Caco-2 (cell line): Measurements from ENCODE around the gene TBX5. TPM values are rescaled to one million over a fixed set of nuclear protein-coding genes. Genes with fewer than 3 reads are reported as not detected.

Experiments used
- BruUV-seq: library from RNA; stranded (reverse); fragments of 400-500 nt; replicated peaks from 2 replicates; lab custom pipeline; 2021; lab: Mats Ljungman, UMichigan
- CTCF ChIA-PET: fragments of 300-600 bp; sonication (Branson Sonifier 250); formaldehyde crosslinking; loops from one replicate; lab custom pipeline; 2022; ENCODE audit warnings: antibody characterized with exemption; lab: Charles Lee
- POLR2A ChIA-PET: fragments of 300-600 bp; sonication (Branson Sonifier 250); formaldehyde crosslinking; loops from one replicate; lab custom pipeline; 2022; ENCODE audit warnings: antibody characterized with exemption; lab: Charles Lee
- DNase-seq, 2 experiments: peaks; one replicate each; pipeline versions ENCODE4 v3.0.0 to v3.0.0-alpha.2; 2020 to 2022
- H3K27me3 ChIP-seq: replicated peaks from 2 replicates; pipeline ENCODE4 v1.6.0; 2011; ENCODE audit warnings: low read length; ENCODE audit not compliant: control insufficient read depth, insufficient read depth
- H3K36me3 ChIP-seq: 2 replicates; pipeline ENCODE4 v1.5.1; 2011; ENCODE audit warnings: low read length; ENCODE audit not compliant: control insufficient read depth, insufficient read depth
- H3K4me1 ChIP-seq: fragments of 250-450 bp; sonication (Bioruptor Pico); 2 replicates; pipeline ENCODE4 v1.5.1; 2020; ENCODE audit warnings: mild to moderate bottlenecking
- H3K4me3 ChIP-seq: 2 replicates; pipeline ENCODE4 v1.5.1; 2011; ENCODE audit warnings: low read depth, mild to moderate bottlenecking, control low read depth, low read length
- H3K9me3 ChIP-seq: fragments of 250-450 bp; sonication (Bioruptor Pico); 2 replicates; pipeline ENCODE4 v1.5.1; 2020; ENCODE audit warnings: mild to moderate bottlenecking, moderate library complexity
- H3K27ac Mint-ChIP-seq: one replicate; pipeline ENCODE4 v1.8.0; 2022; ENCODE audit warnings: mixed read lengths; ENCODE audit not compliant: unreplicated experiment
- H3K27me3 Mint-ChIP-seq: one replicate; pipeline ENCODE4 v1.8.0; 2022; ENCODE audit warnings: mixed read lengths; ENCODE audit not compliant: insufficient read depth, unreplicated experiment
- H3K36me3 Mint-ChIP-seq: one replicate; pipeline ENCODE4 v1.8.0; 2022; ENCODE audit warnings: mild to moderate bottlenecking, mixed read lengths; ENCODE audit not compliant: insufficient read depth, unreplicated experiment
- H3K4me1 Mint-ChIP-seq: one replicate; pipeline ENCODE4 v1.8.0; 2022; ENCODE audit warnings: low read depth, mixed read lengths; ENCODE audit not compliant: unreplicated experiment
- H3K4me3 Mint-ChIP-seq: one replicate; pipeline ENCODE4 v1.8.0; 2022; ENCODE audit warnings: mild to moderate bottlenecking, moderate library complexity, mixed read lengths; ENCODE audit not compliant: unreplicated experiment
- H3K9me3 Mint-ChIP-seq: one replicate; pipeline ENCODE4 v1.8.0; 2022; ENCODE audit warnings: mixed read lengths; ENCODE audit not compliant: unreplicated experiment
- intact Hi-C: fragments of 100-400 bp; cut with micrococcal nuclease; formaldehyde crosslinking; loops from one replicate; pipeline ENCODE4 v1.10.0; 2022; ENCODE audit not compliant: unreplicated experiment
- total RNA-seq: library from RNA; stranded (reverse); gene quantifications from 2 replicates; pipeline ENCODE4 v1.2.3, GENCODE V29; 2022
- TF ChIP-seq, protein P1 (sequence below), 2 experiments: fragments of 200-600 bp in 1 of 2; IDR thresholded peaks; 1 replicate in 1 of 2; 2 replicates in 1 of 2; pipeline versions ENCODE4 v1.5.1 to v1.8.0; 2011 to 2022; ENCODE audit warnings: antibody characterized with exemption in 1 of 2, control low read depth in 1 of 2, inconsistent platforms in 1 of 2, low read depth in 1 of 2, low read length in 1 of 2, mild to moderate bottlenecking in 1 of 2, moderate library complexity in 1 of 2; ENCODE audit not compliant: insufficient read depth in 1 of 2, severe bottlenecking in 1 of 2, unreplicated experiment in 1 of 2

The TBX5 gene
- total RNA-seq, 1 experiment from 2014 or later = not detected

DNA sequence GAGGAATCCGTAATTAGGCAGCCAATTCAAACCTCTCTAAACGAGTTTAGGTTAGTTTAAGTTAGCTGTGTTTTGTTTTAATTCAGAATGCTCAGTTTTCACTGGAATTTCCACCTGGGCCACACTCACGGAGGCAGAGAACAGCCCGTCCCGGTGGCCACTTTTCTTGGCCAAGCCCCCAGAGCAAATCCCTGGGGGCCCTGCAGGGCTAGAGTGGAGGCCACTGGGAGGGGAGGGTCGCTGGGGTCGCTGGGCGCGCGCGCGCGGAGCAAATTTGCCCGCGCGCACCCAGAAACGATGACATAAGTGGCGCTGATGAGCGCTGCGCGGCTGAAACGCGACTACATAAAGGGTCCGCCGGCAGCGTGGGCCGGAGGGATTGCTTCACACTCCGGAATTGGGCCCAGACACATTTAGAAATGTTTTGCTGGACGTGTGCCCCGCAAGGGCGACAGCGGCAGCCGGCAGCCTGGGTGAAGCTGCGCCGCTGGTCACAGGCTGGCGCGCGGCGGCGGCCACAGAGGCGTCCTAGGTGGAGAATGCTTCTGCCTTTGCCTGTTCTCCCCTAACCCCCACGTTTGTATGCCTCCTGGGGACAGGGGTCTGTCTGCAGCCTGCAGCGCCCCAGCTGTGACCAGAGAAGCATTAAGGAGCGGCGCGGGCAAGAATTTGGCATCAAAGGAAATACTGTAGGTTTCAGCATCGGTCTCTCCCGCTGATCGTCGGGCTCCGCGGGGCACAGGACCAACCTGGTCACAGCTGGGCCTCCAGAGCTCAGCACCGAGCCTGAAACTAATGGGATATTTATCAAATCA lies 37.9 kb upstream of the TBX5 start:
- no peaks in the 10 kb centered on the region for H3K9me3 Mint-ChIP-seq

DNA sequence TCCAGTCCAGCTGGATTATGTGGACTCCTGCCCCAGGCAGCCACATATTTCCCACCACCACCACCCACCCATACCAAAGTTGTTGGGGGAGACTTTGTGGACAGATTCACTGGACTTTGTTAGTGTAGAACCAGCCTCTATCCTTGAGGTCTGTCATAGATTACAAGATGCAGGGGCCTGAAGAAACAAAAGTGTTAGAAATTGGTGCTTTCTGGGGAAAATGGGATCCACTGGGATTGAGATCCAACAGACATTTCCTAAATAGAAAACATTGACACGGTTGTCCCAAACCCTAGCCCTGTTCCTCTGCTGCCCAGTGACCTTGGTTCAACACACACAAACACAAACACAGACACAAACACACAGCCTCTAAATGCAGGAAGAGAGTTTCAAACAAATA lies 36.6 kb upstream of the TBX5 start:
- no peaks in the 10 kb centered on the region for H3K9me3 ChIP-seq
- no peak overlapping the region for H3K4me3 Mint-ChIP-seq
- H3K4me3 ChIP-seq = no peak overlapping the region
- H3K36me3 ChIP-seq = no peaks in the 10 kb centered on the region
- H3K36me3 Mint-ChIP-seq = no peaks in the 10 kb centered on the region
- TF ChIP-seq, protein P1, sequence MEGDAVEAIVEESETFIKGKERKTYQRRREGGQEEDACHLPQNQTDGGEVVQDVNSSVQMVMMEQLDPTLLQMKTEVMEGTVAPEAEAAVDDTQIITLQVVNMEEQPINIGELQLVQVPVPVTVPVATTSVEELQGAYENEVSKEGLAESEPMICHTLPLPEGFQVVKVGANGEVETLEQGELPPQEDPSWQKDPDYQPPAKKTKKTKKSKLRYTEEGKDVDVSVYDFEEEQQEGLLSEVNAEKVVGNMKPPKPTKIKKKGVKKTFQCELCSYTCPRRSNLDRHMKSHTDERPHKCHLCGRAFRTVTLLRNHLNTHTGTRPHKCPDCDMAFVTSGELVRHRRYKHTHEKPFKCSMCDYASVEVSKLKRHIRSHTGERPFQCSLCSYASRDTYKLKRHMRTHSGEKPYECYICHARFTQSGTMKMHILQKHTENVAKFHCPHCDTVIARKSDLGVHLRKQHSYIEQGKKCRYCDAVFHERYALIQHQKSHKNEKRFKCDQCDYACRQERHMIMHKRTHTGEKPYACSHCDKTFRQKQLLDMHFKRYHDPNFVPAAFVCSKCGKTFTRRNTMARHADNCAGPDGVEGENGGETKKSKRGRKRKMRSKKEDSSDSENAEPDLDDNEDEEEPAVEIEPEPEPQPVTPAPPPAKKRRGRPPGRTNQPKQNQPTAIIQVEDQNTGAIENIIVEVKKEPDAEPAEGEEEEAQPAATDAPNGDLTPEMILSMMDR (IDR thresholded peaks at IDR 0.05; ENCODE audit: insufficient read depth in 1 of 2, low read depth in 1 of 2, low read length in 1 of 2, severe bottlenecking in 1 of 2, unreplicated experiment in 1 of 2) = no peak
- intact Hi-C loops = no loop called here
- no TSS peak for BruUV-seq
- H3K9me3 Mint-ChIP-seq = no peaks in the 10 kb centered on the region
- no peaks in the 10 kb centered on the region for H3K4me1 Mint-ChIP-seq
- no peak for DNase-seq
- ChIA-PET POLR2A (no interaction called here), CTCF (no interaction called here)
- no peak overlapping the region for H3K27ac Mint-ChIP-seq
- no peaks in the 10 kb centered on the region for H3K4me1 ChIP-seq
- H3K27me3 Mint-ChIP-seq = peaks cover 10% of the 10 kb centered on the region
- peaks cover 1% of the 10 kb centered on the region; the same call in 1 of the 2 replicates for H3K27me3 ChIP-seq

More for the DNA sequence above, 37.9 kb upstream of the TBX5 start:
- Mint-ChIP-seq H3K4me3 (no peak overlapping the region), H3K27ac (no peak overlapping the region), H3K36me3 (no peaks in the 10 kb centered on the region), H3K27me3 (peaks cover 4% of the 10 kb centered on the region), H3K4me1 (no peaks in the 10 kb centered on the region)
- BruUV-seq = no TSS peak
- Histone ChIP-seq H3K9me3 (no peaks in the 10 kb centered on the region), H3K36me3 (no peaks in the 10 kb centered on the region), H3K4me3 (no peak overlapping the region), H3K4me1 (no peaks in the 10 kb centered on the region), H3K27me3 (peaks cover 1% of the 10 kb centered on the region; the same call in 1 of the 2 replicates)
- POLR2A ChIA-PET = no interaction called here
- CTCF ChIA-PET = no interaction called here
- intact Hi-C loops = no loop called here
- TF ChIP-seq, protein P1 (IDR thresholded peaks at IDR 0.05; ENCODE audit: insufficient read depth in 1 of 2, low read depth in 1 of 2, low read length in 1 of 2, severe bottlenecking in 1 of 2, unreplicated experiment in 1 of 2) = no peak
- no peak for DNase-seq

DNA sequence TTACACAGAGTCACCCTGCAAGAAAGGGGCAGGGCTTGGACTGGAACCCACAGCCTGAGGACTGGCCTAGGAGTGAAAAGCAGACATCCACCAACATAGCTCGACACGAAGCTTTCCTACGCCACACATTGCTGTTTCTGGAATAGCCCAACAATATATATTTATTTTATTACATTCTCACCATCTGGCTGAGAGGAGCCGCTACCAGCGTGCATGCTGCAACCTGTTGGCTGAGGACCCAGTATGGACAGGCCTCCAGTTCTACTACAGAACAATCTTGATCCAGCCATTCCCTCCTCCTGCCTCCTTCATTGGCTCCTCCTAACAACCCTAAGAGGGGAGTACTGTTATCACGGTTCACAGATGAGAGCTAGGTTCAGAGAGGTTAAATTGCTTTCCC lies 35.6 kb upstream of the TBX5 start:
- TF ChIP-seq, protein P1 (IDR thresholded peaks at IDR 0.05; ENCODE audit: insufficient read depth in 1 of 2, low read depth in 1 of 2, low read length in 1 of 2, severe bottlenecking in 1 of 2, unreplicated experiment in 1 of 2) = no peak
- Histone ChIP-seq H3K36me3 (no peaks in the 10 kb centered on the region), H3K27me3 (peaks cover 1% of the 10 kb centered on the region; the same call in 1 of the 2 replicates), H3K9me3 (no peaks in the 10 kb centered on the region), H3K4me1 (no peaks in the 10 kb centered on the region), H3K4me3 (no peak overlapping the region)
- no peaks in the 10 kb centered on the region for H3K36me3 Mint-ChIP-seq
- no peak overlapping the region for H3K27ac Mint-ChIP-seq
- H3K27me3 Mint-ChIP-seq = peaks cover 12% of the 10 kb centered on the region
- no peaks in the 10 kb centered on the region for H3K4me1 Mint-ChIP-seq
- intact Hi-C loops = no loop called here
- CTCF ChIA-PET = no interaction called here
- H3K9me3 Mint-ChIP-seq = no peaks in the 10 kb centered on the region
- no TSS peak for BruUV-seq
- POLR2A ChIA-PET = no interaction called here
- H3K4me3 Mint-ChIP-seq = no peak overlapping the region
- DNase-seq = no peak
